Measurements from ENCODE around the gene DDRGK1.
"Not testable (repeated sequence)": the region's sequence is repeated elsewhere in the genome, so short reads cannot be mapped to it uniquely, and the experiment has no call there.

Gene DDRGK1

DNA sequence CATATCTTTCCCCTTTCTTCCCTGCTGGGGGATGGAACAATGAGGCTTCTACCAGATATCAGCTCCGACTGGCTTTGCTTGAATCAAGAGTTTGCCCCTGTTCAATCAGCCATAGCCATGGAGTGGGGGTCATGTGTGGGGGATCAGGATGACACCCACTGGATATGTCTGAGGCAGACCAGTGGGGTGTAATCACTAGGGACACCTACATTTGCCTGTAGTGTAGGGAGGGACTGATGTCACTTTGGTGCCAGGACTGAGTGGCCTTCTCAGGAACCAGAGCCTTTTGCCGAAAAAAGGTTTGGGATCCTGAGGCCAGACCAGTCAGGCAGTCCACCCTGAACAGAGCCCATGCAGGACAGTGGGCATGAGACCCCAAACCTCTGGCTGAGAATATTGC, 5.9 kb upstream of the DDRGK1 start:
- no peak for DNase-seq

DNA sequence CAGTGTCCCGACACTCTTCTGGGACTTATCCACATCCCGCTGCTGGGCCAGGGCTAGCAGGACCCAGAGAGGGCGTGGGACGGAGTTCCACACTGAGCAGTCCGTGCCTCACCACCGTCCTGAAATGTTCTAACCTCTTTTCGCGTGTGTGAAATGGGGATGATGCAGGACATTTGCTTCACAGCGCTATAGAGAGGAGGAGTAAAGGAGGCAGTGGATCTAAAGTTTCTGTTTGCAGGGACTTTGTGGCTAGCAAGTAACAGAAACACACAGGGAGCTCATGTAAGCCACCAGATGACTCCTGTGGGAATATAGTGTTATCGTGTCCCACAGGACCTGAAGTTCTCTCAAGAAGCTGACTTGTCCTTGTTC, 5.5 kb upstream of the DDRGK1 start:
- DNase-seq = no peak

DNA sequence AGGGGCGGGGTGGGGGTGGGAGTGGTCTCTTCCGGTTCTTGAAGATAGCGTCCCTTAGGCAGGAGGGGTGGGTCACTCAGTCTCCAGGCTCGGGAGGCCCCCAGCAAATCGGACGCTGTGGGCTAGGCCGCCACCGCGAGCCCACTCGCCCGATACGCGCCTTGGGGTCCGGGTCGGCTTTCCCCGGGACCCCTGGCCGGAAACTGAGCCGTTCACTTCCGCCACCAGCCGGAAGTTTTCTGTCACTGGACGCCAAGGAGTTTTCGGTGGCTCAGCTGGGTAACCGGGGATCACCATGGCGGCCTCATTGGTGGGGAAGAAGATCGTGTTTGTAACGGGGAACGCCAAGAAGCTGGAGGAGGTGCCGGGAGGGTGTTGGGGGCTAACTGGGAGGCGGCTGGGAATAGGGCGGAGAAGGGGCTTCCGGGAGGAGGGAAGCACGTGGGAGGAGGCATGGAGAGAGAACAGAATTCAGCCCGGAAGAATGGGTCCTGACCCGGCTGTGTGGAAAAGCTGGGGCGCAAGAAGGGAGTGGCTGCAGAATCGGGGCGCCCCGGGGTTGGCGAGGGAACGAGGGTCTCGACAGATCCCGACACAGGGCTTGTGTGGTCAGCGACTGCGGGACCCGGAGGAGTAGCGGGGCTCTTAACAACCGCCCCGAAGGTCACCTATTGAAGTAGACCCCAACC, 4.9 kb upstream of the DDRGK1 start, which contains the start of gene ITPA:
Gene ITPA, plus strand, starts transcription at position 242 of the 689 bp plus-strand sequence. Its CDS starts 54 bp downstream, at position 296.
- DNase-seq = peak; percentile 55

DNA sequence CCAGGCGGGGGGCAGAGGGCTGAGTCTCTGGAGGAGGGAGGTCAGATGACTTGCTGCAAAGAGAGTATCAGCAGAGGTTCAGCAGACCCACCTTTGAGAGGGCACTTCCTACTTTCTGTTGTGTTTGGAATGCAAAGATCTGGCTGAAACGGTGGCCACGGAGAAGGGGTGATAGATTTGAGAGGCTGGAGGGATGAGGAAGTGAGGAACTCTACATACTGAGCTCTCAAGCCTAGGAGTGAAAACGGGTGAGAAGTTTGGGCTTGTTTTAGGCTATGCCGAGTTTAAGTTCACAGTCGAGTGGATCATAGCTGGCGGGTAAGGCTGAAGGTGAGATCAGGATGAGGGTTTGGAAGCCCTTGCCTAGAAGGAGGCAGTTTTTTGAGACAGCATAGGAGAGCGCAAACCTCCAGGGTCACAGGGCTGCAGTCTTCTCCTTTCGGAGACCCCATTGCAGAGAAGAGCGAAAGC, 4.3 kb upstream of the DDRGK1 start:
- no peak for DNase-seq

DNA sequence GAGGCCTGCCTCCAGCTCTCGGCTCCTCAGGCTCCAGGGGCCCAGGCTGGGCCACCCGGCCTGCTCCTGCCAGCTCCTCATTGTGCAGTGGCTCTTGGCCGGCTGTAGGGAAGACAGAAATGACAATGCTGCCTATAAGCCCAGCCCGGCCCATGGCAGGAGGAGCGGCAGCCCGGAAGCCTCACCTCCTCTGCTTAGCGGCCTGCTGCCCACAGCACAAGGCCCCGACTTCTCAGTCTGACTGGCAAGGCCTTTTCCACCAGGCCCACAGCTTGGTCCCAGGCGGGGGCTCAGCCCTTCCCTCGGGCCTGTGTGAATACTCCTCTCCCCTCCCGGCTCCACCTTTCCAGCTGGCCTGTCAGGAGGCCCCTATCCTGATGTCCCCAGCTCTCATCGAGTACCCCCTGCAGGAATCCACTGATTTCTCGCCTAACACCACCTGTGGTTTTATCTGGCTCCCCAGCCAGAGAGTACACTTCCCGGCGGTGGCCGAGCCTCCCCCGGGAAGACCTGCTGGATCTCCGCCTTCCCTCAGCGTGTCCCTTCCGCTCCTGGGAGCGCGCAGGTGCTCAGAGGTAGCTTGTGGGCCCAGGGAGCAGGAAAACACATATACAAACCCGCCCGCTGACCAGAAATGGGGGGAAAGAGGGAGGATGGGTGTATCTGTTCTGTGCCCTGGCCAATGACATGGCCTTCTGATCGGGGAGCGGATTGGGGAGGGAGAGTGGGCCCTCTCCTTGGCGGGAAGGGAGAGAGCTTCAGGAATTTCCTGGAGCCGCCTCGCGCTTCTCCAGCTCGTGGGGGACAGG, 963 bp downstream of the DDRGK1 start:
- peak; percentile 66 for DNase-seq

DNA sequence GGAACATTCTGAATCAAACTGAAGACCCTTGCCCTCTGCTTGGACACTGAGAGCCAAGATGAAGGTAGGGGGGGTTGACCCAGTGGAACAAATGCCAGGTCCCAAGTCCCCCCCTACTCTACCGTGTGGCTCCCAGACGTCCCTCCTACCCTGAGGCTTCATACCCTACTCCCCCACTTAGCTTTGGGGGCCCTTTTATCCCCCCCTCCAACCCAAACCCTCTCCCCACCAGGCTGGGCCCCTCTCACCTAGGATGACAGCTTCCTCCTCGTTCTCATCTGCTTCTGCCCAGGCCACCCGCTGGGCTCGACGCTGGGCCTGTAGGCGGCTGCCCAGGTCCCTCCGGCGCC, 1.5 kb downstream of the DDRGK1 start:
- no peak for DNase-seq

DNA sequence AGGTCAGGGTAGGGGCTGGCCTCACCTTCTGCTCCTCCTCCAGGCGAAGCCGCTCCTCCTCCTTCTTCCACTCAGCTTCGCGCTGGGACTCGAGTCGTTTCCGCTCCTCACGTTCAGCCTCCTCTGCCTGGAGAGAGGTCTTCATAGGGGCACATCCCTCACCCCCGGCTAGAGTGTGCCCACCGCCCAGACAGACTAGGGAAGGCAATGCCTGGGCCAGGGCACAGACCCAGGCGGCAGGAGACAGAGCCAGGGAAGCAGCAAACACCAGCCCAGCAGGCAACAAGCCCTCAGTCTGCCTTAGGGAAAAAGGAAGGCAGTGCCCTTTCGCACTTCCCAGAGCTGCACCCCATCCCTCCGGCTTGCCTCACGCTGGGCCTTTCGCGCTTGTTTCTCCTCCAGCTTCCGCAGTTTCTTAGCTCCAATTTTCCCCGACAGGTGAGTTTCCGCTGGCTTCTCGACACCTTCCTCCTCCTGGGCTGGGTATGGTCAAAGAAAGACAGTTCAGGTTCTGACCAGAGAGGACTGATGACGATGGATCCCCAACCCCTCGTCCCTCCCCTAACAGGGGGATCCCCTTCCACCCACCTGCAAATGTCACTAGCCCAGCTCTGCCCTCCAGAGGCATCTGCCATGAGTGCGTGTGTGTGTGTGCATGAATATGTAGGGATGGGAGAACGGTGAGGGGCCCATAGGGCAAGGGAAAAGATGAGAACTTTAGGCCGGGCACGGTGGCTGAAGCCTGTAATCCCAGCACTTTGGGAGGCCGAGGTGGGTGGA, 4.3 kb downstream of the DDRGK1 start:
- DNase-seq = no peak

DNA sequence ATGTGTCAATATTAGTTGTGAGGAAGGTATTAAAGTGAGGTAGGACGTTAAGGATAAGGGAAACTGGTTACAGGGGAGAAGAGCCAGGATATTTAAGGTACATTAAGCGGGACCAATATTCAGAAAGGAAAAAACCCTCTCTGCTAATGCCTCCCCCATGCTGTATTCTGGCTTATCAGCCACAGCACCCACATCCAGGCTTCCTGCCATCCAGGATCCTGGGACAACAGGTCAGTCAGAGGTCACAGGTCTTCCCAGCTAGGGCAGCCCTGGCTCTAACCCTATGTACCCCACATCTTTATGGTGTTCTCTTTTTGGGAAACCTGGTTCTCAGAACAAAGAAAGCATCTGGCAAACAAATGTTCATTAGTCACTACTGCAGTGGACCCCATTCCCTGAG, 5.3 kb downstream of the DDRGK1 start:
- no peak for DNase-seq

DNA sequence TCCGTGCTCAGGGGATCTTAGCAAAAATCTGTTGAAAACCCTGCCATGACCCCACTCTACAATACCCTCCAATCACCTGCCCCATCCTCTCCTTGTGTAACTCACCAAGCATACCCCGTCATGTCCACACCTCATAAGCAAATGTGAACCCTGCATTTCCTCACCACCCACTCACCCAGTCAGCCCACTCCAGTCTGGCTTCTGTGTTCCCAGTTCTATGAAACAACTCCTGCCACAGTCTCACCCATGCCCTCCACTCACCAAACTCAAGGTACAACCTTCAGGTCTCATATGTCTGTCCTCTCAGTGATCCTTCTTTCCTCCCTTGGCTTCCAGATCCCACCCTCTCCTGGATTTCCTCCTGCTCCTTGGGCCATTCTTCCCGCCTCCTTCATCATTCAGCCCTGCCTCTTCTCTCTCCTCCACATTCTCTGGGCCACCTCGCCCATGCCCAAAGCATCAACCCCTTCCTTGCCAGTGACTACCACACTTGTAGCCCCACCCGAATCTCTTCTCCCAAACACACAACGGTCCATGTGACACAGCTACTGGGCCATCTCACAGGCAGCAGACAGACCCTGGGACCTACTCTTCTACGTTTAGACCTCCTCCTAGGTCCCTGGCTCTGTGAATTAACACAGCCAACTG, 8.8 kb downstream of the DDRGK1 start:
- DNase-seq = no peak

DNA sequence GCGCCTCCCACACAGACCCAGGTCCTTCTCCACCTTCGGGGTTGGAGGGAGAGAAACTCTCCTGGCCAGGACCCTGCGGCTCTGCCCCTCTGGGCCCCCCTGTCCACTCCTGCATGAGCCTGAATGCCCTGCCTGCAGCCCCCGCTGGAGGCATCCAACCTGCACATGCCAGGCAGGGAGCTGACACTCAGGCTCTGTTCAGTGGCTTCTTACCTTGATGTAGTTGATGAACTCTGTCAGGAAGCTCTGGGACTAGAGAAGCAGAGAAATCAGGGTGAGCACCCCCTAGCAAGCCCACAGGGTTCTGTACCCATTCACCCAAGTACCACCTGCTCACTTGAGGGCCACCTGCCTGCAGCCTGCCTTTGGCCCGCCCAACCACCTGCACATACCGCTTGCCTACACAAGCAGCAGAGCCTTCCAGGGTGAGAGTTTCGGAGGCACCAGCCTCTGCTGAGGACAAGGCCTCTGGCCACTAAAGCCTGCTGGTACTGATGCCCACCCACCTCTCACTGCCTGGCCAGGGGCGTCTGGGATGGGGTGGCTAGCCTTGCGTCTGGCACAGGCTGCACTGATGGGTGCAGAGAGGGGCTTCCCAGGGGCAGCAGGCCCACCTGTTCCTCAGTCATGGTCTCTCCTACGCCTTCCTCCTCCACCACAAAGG, 9.7 kb downstream of the DDRGK1 start:
- peak; percentile 11 for DNase-seq

DNA sequence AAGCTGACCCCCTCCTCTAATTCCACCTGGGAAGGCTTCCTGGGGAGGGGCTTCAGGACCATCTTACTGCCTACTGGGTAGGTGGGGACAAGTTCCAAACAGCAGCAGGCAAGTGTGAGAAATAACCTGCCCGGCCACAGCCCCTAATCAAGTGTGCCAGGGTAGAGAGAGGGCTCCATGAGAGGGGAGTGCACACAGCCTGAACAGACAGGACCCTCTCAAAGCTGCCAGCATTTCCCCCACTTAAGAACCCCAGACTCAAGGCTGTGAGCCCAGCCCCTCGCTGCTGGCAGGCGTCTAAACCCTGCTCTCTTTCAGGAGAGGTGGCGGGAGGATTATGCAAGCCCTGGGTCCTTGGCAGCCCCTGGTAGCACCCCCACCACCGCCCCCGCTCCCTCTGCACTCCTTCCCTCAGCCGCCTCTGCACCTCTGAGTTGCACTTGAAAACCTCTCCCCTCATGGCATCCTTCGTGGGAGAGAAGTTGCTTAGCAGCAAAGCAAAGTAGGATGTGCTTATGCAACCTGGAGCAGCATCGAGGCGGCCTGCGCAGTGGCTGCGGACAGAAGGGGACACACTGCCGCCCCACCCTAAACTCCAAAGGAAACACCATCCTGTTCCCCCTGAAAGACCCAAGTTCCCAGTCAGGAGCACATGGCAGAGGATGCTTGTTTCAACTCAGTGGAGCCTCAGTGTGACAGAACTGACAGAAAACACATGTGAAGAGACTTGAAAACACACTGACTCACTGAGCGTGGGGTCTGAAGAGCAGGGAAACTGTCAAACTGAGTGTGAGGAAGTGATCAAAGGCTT, 10.5 kb downstream of the DDRGK1 start:
- DNase-seq = no peak

DNA sequence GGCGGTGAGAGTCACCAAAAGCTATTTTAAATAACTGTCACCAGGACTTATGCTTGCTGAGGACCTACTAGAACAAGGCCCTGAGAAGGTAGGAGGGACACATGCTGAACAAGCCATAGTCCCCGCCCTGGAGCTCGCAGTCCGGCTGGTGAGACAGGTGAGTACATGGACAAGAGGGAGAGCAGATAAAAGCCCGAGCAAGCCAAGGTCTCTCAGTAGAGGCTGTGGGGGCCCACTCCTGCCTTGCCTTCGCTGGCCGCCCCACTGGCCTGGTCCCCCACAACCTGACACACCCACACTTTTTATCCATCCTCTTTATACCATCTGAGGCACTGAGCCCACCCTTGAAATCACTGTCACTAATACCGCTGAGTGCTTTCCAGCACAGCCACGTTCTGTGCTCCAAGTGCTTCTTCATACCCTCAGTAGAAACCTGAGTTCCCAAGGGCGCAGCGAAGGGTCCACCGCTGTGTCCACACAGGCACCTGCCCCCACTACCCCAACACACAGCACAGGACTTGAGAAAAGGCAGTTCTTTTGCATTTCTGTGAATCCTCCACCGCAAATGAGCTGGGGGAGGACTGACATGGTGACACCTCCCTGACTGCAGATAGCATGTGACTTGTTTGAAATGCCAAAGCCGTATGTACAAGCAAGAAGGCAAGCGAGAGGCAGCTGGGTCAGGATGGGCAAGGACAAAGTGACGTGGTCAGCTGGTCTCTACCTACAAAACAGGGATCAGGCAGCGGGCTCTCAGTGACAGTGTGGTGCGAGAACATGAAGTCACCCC, 12.1 kb downstream of the DDRGK1 start:
- no peak for DNase-seq

DNA sequence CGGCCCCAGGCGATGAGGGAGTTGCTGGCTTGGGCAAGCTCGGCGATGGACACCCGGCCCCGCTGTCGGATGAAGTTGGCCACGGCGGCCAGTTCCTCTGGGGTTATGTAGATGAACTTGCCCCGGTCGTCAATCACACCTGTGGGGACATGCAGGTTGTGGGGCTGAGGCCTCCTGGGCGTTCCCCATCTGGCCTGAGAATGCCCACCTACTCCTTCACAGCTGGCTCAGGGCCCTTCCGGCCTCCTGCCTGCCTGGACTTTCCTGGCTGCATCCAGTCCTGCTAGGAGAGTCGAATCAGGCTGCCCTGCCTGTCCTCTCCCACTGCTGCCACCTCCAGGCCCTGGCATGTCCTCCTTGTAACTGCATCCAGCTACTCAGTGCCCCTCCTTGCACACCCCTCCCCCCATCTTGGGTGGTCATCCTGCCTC, 13.8 kb downstream of the DDRGK1 start:
- DNase-seq = no peak

DNA sequence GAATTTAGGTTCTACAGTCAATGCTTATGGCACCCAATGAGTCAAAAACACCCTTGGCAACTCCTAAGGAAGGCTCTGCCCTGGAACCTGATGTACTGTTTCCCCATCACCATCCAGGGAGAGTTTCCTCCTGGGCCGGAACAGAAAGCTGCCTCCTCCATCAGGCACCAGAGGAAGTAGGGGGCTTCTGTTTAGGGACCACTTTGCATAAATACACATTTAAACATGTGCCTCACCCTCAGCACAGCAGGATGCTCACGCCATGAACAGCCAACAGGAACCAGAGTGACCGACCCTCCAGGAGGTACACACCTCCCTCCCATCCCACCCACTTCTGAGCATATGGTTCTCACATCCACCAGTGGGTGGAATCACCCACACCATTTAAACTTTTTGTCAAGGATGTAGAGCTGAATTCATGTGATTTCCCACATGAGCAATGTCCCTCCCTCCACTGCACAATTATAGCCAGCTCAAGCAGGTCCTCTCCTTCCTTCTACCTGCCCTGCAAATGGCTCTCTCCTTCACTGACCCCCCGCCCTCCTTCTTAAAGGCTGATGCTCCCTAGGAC, 14.8 kb downstream of the DDRGK1 start:
- no peak for DNase-seq

DNA sequence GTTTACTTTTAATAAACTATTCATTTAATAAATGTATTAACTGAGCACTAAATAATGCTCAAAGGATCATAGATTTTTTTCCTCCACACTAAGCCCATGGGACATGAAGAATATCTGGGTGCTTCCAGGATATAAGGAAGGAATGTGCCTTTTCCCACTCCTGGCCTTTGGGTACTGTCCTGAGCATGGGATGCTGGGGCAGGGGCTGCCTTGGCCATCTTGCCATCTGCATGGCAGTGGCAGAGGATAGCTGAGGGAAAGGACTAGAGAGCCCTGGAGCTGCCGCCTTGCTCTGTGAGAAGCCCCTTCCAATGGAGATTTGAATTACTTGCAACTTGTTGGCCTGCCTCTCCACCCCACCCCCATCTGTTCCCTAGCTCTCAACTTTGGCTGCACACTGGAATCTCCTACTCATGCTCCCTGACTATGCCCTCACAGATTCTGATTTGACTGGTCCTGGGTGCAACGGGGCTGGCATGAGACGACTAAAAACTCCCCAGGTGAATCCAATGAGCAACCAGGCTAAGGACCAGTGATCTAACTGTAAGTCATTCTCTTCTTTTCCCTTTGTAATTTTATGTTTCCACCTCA, 15.6 kb downstream of the DDRGK1 start:
- no peak for DNase-seq

DNA sequence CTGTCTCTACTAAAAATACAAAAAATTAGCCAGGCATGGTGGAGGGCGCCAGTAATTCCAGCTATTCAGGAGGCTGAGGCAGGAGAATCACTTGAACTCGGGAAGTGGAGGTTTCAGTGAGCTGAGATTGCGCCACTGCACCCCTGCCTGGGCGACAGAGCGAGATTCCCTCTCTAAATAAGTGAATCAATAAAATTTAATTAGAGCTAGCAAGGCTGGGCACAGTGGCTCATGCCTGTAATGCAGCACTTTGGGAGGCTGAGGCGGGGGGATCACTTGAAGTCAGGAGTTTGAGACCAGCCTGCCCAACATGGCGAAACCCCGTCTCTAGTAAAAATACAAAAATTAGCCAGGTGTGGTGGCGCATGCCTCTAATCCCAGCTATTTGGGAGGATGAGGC, 16.6 kb downstream of the DDRGK1 start:
- DNase-seq = not testable (repeated sequence)

DNA sequence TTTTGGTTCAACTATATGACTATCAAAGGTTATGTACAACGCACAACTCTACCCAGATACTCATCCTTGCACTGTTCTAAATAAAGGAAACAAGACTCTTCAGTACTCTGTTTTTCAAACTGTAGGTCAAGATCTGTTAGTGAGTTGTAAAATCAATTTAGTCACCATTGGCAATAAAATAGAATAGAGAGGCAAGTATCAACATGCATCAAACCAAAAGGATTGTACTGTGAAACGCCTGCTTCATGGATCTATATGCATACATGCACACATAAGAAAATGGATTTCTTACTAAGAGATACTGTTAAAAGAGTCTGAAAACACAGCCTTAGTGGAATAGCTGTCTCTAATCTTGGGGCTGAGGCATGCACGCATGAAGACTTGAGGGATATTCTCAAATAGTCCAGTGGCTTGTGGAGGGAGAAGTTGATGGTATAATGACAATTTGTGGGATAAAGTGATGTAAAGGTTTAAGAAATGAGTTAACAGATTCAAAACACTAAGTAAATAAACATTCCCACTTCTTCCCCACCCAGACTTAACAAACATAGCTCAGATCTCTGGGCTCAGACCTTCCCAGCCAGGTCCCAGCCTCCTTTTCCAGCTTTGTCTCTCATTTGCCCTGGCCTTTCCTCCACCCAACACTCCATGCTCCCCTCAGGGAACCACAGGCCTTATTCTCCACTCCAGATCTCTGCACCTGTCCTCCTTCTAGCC, 20.4 kb downstream of the DDRGK1 start:
- DNase-seq = no peak

DNA sequence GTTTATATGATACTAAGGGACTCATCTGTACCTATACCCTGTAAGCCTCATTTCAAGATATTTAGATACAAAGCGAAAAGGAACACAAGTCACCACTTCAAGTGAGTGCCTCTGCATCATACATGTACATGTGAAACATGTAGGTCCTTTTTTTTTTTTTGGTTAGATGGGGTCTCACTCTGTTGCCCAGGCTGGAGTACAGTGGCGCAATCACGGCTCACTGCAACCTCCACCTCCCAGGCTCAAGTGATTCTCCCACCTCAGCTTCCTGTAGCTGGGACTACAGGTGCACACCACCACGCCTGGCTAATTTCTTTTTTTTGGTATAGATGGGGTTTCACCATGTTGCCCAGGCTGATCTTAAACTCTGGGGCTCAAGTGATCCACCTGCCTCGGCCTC, 22.1 kb downstream of the DDRGK1 start:
- not testable (repeated sequence) for DNase-seq

DNA sequence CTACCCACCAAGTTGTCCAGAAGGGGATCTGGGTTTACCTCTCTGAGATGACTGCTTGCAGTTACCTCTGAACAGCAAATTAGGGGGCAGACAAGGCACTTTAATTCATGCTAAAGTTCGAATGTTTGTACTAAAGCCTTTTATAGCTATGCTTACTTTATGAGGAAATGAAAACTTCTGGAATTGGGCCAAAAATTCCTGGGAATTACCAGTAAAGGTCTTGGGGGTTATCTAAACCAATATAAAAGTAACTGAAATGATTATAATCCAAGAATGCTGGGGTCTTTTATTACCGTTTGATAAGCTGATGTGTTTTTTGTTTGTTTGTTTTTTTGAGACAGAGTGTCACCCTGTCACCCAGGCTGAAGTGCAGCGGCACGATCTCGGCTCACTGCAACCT, 23.2 kb downstream of the DDRGK1 start:
- no peak for DNase-seq
